GM21576 (cell line): Measurements from ENCODE around the gene RAP1B.
A peak's percentile ranks its signal among the peaks of the same experiment; 100 is the strongest.
"Not testable (repeated sequence)": the region's sequence is repeated elsewhere in the genome, so short reads cannot be mapped to it uniquely, and the experiment has no call there.

ENCODE experiments used
- ATAC-seq: cut with Tn5 transposase; IDR thresholded peaks from one replicate; pipeline ENCODE4 v1.9.1; 2021; ENCODE audit warnings: mild to moderate bottlenecking, moderate library complexity; ENCODE audit not compliant: unreplicated experiment

The RAP1B gene

DNA sequence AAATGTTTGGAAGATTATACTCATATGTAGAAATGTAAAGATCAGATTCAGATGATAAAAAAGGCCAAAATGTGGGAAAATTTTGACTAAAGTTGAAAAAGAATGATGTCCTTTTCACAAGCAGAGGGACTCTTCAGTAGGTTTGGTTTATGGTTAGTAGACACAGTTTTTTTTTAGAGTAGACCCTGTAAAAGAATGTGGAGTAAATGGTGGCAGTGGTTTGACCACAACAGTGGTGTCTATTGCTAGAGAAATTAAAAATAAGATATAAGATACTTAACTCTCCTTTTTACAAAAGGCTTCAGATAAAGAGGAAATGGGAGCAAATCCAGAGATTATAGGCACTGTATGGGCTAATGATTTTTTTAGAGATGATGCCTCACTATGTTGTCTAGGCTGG, 21.8 kb downstream of the RAP1B start:
- no peak for ATAC-seq

DNA sequence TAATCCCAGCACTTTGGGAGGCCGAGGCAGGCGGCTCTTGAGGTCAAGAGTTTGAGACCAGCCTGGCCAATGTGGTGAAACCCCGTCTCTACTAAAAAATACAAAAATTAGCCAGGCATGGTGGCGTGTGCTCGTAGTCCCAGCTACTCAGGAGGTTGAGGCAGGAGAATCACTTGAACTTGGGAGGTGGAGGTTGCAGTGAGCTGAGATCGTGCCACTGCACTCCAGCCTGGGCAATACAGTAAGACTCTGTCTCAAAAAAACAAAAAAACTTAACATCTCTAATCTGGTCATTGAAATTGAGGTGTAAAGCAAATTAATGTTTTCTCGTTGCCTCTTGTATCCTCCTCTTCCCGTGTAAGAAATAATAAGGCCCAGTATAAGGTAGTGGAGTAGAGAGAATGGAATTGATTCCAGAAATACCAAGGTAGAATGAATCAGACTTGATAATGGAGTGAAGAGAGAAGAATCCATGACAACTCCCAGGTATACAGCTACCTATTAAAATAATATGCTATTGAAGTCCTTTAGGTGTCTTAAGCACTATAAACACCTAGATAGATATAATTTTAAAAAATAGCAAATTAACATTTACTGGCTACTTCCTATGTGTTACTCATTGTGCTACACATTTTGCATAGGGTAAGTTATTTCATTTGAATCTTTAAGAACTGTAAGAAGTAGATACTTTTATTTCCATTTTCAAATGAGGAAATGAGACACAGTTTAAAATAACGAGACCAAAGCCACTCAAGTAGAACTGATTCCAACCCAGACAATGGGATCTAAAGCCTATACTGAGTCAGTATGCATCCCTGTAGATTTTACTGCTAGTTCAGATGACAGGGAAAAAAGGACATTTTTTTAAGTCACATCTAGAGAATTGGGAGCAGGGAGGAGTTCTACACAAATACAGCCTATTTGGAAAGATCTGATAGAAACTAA, 23.2 kb downstream of the RAP1B start:
- ATAC-seq = no peak

DNA sequence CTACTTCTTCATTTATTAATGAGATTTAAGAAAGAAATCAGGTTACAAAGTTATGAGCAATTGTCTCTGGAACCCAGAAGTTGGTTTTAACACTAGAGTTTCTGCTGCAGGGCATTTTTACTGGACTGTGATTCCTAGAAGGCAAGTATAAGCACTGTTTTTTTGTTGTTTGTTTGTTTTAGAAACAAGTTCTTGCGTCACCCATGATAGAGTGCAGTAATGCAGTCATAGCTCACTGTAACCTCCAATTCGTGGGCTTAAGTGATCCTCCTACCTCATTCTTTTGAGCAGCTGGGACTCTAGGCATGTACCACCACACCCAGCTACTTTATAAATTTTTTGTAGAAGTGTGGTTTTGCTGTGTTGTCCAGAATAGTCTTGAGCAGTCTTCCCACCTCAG, 25.6 kb downstream of the RAP1B start:
- no peak for ATAC-seq

DNA sequence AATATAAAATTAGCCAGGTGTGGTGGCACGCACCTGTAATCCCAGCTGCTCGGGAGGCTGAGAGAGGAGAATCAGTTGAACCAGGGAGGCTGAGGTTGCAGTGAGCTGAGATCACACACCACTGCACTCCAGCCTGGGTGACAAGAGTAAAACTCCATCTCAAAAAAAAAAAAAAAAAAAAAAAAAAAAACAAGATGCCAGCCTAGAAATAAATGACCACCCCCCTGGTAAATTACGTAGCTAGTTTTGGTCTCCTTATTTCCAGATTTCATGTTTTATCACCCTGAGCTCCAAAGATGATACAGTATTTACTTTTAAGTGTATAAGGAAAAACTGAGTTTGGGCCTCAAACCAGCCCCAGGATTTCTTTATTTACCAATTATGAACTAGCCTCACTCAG, 26.7 kb downstream of the RAP1B start:
- not testable (repeated sequence) for ATAC-seq

DNA sequence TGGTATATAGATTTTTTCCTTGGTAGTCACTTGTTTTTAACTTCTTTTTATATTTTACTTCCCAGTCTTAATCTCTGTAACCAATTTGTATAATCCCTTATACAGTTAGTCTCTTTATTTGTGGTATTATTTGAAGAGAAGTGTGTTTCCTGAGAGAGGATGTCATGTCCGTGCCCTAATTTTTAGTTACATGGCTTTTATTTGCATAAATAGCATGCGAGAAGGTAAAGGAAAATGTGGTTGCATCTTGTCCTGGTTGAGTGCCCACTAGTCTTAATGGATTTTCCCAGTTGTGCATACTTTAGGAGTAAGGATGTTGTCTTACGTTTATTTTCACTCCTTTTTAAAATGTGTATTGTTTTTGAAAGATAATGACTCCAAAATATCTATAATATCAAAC, 27.5 kb downstream of the RAP1B start:
- ATAC-seq = no peak

DNA sequence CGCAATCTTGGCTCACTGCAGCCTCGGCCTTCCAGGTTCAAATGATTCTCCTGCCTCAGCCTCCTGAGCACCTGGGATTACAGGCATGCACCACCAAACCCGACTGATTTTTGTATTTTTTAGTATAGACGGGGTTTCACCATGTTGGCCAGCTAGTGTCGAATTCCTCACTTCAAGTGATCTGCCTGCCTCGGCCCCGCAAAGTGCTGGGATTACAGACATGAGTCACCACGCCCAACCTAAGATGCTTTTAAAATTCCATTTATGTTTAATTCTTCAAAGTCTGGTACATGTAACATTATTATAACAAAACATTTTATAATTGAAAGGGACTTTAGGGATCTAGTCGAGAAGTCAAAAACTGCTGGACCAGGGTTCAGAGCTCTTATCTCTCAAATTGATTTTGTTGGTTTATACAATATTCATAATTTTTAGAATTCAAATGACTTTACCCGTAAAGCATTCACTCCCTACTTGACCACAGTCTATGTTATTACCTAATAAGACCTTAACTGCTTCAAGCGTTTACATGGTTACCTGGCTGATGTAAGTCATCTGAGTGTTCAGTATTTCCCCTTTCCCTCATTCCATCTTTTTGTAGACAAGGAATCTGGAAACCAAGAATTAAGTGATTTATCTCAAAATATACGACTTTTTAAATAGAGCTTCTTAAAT, 28.2 kb downstream of the RAP1B start:
- ATAC-seq = no peak

DNA sequence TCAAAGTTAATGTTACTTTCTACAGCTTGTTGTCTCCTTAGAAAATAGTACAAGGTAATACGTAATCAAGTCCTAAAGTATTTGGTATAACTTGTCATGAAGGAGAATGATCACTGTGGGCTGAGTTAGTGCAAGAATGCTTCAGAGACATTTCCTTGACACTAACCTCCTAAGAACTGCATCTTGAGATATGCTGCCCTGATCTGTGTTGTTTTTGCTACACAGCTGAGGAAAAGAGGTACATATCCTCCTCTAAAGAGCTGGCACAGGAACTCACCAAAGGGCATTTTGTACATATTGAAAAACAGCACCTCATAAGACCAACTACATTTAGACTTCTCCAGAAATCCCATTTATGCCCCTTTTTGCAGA, 28.7 kb downstream of the RAP1B start:
- ATAC-seq = no peak

DNA sequence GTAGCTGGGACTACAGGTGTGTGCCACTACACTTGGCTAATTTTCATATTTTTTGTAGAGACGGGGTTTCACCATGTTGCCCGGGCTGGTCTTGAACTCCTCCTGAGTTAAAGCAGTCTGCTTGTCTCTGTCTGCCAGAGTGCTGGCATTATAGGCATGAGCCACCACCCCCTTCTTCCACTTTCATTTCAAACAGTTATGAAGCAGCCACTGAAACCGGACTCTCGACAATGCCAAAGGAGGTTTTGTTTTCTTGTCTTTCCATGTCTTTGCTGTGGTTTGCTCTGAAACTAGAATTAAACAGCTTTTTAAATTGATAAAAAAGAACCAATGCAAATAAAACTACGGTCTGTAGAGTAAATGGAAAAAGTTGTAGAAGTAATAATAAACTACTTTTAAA, 30.4 kb downstream of the RAP1B start:
- peak; percentile 88 for ATAC-seq

DNA sequence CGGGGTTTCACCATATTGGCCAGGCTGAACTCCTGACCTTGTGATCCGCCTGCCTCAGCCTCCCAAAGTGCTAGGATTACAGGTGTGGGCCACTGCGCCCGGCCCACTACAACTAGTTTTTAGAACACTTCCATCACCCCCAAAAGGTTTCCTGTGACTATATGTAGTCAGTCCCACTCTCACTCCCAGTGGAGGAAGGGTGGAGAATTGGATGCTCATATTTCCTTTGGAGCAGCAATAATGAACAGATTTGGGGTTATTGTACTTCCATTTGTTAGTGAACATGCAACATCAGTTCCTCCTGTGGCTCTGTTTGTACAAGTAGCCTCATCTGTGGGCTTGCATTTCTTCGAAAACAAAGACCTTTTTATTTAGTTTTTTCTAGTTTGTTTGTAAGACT, 35.8 kb downstream of the RAP1B start:
- no peak for ATAC-seq

DNA sequence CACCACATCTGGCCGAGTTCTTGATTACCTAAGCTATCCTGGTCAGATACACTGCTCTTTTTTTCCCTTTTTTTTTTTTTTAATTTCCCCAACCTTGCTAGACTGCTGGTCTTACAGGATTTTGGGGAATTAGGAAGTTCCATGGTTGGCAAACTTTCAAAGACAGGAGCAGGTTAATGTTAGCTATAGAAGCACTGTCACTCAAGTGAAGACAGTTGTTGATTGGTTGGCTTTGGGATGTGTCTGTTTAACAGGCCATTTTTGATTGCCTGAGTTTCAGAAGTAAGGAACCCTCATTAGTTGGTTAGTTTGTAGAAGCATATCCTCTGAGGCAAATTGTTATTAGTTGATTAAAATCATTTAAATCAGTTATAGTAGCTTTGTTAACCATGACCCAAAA, 36.8 kb downstream of the RAP1B start:
- no peak for ATAC-seq

DNA sequence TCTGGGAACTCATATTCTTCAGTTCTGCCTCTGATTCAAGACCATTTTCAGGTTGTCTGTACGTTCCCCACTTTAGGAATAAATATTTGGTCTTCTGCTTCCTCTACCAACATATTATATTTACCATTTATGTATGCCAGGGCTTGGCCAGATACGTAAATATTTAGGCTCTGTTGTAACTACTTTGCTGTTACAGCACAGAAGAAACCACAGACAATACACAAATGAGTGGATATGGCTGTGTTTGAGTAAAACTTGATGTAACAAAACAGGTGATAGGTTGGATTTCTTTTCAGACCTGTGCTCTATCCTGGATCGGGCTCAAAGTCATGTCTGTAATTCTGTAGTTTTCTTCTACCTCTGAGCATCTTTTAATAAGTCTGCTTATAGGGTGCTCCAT, 37.5 kb downstream of the RAP1B start:
- ATAC-seq = no peak

DNA sequence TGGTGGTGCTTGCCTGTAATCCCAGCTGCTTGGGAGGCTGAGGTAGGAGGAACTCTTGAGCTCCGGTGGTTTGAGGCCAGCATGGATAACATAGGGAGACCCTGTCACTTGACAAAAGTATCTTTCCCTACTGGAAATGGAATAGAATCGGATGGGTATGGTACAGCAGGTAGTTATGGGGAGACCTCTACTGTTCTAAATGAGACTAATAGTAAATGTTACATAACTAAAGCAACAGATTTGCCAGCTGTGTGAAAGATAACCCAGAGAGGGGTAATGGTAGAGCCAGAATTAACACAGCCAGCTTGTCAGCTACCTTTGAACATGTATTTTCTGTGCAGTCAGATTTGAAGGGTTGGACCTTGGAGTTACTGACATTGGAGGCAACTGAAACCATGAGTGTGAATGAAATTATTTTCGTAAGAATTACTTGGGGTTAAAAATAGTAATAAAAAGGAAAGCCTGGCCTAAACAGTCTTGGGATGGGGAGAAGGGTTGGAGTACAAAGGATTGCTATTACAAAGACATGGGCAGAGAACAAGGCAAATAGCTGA, 54.4 kb downstream of the RAP1B start:
- ATAC-seq = no peak

DNA sequence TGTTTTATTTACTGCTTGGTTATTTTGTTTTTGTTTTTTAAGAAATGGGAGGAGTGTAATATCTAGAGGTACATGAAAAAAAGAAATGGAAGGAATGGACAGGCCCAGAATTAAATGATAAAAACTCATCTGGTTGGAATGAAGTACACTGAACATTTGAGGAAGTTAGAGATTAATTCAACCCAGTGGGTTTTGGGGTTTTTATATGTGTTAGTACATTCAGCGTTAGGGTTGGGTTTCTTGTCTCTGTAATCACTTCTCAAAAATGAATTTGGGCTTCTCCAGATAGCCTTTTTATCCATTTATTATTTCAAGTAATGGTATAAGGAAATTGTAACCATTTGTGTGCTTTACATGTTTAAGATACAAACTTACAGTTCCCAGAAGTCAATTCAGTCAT, 56.6 kb downstream of the RAP1B start:
- ATAC-seq = no peak

DNA sequence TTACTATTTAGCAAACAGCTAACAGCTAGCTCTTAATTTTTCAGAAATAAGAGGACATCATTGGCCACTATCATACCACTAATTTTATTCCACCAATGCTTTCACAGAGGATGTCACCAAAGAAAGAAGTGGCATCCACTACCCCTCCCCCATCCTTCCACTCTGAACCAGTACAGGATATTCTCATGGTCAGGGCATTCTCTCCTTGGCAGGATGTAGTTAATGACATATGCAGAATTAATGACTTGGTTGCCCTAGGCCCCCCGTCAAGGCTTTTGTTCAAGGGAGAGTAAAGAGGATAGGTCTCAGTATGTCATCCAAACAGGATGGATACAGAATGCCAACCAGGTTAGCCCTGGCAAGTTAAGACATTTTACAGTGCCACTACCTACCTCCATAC, 57.2 kb downstream of the RAP1B start:
- ATAC-seq = no peak

DNA sequence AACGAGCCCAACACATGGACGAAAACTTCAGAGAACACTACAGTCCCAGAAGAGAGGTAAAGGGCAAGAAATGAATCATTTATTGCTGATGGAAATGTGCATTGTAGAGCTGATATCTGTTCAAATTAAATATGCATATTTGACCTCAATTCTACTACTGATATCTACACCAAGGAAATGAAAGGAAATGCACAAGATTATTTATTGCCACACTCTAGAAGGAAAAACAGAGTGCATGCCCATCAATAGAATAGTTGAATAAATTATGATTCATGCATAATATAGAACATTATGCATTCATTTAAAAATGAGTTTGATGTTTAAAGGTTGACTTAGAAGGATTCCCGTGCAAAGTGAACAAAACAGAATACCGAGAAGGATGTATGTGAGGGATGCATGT, 60.5 kb downstream of the RAP1B start:
- ATAC-seq = no peak

DNA sequence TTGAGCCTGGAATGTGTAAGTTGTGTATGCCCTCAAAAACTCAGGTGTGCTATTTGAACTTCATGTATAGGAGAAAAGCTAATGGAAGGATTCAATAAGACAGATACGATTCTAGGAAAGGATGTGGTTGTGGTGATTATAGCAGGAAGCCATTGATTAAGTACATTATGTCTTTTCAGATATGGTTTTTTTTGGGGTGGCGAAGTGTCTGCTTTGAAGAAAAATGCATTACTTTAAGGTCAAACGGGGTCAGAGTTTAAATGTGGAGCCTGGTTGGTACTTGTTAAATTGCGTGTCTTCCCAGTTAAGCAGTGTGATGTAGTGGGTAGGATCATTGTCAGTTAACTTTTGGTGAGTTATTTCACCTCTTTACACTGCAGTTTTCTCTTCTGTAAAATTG, 63.1 kb downstream of the RAP1B start:
- ATAC-seq = no peak

DNA sequence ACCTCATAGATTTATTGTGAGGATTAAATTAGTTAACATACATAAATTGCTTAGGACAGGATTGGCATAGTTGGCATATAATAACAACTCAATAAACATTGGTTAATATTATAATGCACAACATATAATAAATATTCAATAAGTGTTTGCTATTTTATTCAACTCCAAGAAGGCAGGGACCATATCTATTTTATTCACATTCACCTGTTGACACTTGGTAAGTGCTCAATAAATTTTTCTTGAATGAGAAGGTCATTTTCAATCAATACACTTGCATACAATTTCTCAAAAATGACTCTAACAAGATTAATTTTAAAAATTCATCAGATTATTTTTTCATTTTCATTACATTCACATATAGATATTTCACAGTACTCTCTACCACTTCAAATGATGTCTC, 63.7 kb downstream of the RAP1B start:
- ATAC-seq = no peak

DNA sequence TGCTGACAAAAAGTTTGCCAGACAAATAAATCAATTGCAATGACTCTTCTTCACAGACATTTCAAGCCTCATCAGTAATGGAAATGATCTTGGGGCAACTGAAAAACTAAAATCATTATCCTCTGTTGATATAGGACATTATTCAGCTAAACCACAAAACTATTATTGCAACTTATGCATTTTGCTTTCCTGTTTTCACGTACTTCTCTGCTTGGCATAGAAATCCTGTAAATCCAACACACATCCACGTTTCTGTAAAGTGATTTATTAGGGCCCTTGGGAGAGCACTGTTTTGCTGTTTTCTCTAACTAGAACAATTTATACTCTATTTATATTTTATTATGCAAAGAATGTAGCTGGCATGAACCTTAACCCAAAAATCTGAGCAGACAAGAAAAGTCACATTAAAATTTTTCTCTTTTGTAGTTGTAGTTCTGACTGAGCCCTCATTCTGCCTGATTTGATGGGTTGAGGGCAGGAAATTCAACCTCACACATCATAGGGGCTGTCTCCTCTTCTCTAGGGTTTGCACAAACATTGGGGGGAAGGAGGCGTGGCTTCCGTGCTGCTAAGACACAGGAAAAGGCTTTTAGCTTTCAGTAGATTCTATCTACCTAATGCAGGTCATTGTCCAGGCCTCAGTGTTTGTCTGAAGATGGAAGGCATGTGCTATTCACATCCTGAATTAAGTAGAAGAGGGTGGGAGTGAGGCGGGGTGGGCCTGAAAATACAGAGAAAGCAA, 64.6 kb downstream of the RAP1B start:
- ATAC-seq = no peak

DNA sequence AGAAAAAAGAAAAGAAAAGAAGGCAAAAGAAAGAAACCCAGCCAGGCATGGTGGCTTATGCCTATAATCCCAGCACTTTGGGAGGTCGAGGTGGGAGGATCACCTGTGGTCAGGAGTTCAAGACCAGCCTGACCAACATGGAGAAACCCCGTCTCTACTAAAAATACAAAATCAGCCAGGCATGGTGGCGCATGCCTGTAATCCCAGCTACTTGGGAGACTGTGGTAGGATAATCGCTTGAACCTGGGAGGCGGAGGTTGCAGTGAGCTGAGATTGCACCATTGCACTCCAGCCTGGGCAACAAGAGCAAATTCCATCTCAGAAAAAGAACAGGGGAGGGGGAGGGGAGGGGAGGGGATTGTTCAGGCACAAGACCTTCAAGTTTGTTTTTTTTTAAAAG, 66.2 kb downstream of the RAP1B start:
- ATAC-seq = not testable (repeated sequence)

DNA sequence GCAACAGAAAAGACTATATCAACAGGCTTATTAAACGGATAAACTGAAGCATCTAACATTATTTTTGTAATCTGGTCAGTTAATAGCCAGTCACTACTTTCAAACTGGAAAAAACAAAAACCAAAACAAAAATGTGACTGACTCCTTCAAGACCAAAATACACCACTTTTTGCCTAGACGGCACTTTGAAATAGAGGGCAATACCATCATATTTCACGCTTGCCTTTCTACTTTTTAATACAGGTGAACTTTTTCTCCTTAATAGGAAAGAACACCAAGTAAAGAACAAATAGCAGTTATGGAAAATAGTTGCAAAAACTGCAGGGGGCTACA, 75.5 kb downstream of the RAP1B start:
- ATAC-seq = no peak
